Astrocyte (in vitro differentiated cells and primary cell): Measurements from ENCODE around the gene OSBPL3. TPM values are rescaled to one million over a fixed set of nuclear protein-coding genes. Genes with fewer than 3 reads are reported as not detected.

Experiments
- DNase-seq: peaks from one replicate; pipeline ENCODE4 v3.0.0-alpha.2; 2010; ENCODE audit warnings: low read depth
- FAIRE-seq: peaks from 2 replicates; lab custom pipeline; 2011; peaks lifted over from hg19 to GRCh38; lab: Jason Lieb, UNC
- H2AFZ ChIP-seq: 2 replicates; pipeline ENCODE4 v1.6.0; 2012; ENCODE audit warnings: low read depth, low read length, inconsistent platforms
- H3K27ac ChIP-seq: 2 replicates; pipeline ENCODE4 v1.5.1; 2011; ENCODE audit warnings: low read depth, low read length, inconsistent platforms
- H3K27me3 ChIP-seq: 2 replicates; pipeline ENCODE4 v1.6.0; 2011; ENCODE audit warnings: low read length, inconsistent platforms; ENCODE audit not compliant: insufficient read depth
- H3K36me3 ChIP-seq: 2 replicates; pipeline ENCODE4 v1.5.1; 2011; ENCODE audit warnings: low read length, inconsistent platforms; ENCODE audit not compliant: insufficient read depth
- H3K4me1 ChIP-seq: 2 replicates; pipeline ENCODE4 v1.5.1; 2011; ENCODE audit warnings: low read length, inconsistent platforms; ENCODE audit not compliant: insufficient read depth
- H3K4me2 ChIP-seq: 2 replicates; pipeline ENCODE4 v1.6.0; 2012; ENCODE audit warnings: low read length, inconsistent platforms
- H3K4me3 ChIP-seq: 2 replicates; pipeline ENCODE4 v1.5.1; 2011; ENCODE audit warnings: low read depth, mild to moderate bottlenecking, low read length, inconsistent platforms; ENCODE audit not compliant: insufficient read depth
- H3K79me2 ChIP-seq: 2 replicates; pipeline ENCODE4 v1.6.0; 2012; ENCODE audit warnings: mild to moderate bottlenecking, low read length, inconsistent platforms; ENCODE audit not compliant: insufficient read depth
- H3K9ac ChIP-seq: 2 replicates; pipeline ENCODE4 v1.6.0; 2012; ENCODE audit warnings: mild to moderate bottlenecking, low read length, inconsistent platforms
- H3K9me3 ChIP-seq: 2 replicates; pipeline ENCODE4 v1.5.1; 2012; ENCODE audit warnings: low read depth, mild to moderate bottlenecking, low read length, inconsistent platforms; ENCODE audit not compliant: insufficient read depth
- H4K20me1 ChIP-seq: 2 replicates; pipeline ENCODE4 v1.6.0; 2012; ENCODE audit warnings: low read length, inconsistent platforms; ENCODE audit not compliant: insufficient read depth
- H3K27ac Mint-ChIP-seq: one replicate; pipeline ENCODE4 v1.8.0; 2021; ENCODE audit warnings: mild to moderate bottlenecking, mixed read lengths; ENCODE audit not compliant: unreplicated experiment
- H3K27me3 Mint-ChIP-seq: one replicate; pipeline ENCODE4 v1.8.0; 2021; ENCODE audit warnings: low read depth, mixed read lengths; ENCODE audit not compliant: unreplicated experiment
- H3K36me3 Mint-ChIP-seq: one replicate; pipeline ENCODE4 v1.8.0; 2021; ENCODE audit warnings: low read depth, mixed read lengths; ENCODE audit not compliant: unreplicated experiment
- H3K4me1 Mint-ChIP-seq: one replicate; pipeline ENCODE4 v1.8.0; 2021; ENCODE audit warnings: low read depth, mixed read lengths; ENCODE audit not compliant: unreplicated experiment
- H3K4me3 Mint-ChIP-seq: one replicate; pipeline ENCODE4 v1.8.0; 2021; ENCODE audit warnings: mild to moderate bottlenecking, moderate library complexity, mixed read lengths; ENCODE audit not compliant: unreplicated experiment
- H3K9me3 Mint-ChIP-seq: one replicate; pipeline ENCODE4 v1.8.0; 2021; ENCODE audit warnings: mild to moderate bottlenecking, mixed read lengths; ENCODE audit not compliant: unreplicated experiment
- EZH2 ChIP-seq: IDR thresholded peaks from 2 replicates; pipeline ENCODE4 v1.6.1; 2012; ENCODE audit warnings: mild to moderate bottlenecking, low read length, inconsistent platforms; ENCODE audit not compliant: insufficient read depth
- total RNA-seq: library from RNA; stranded (reverse); gene quantifications from 2 replicates; pipeline ENCODE4 v1.2.1, GENCODE V29; 2021
- TF ChIP-seq, protein P1 (sequence below): IDR thresholded peaks from 2 replicates; pipeline ENCODE4 v1.5.1; 2011; ENCODE audit warnings: low read depth, mild to moderate bottlenecking, inconsistent platforms, low read length, moderate library complexity; ENCODE audit not compliant: insufficient read depth

The OSBPL3 gene
- total RNA-seq, 1 donor from 2014 or later, result 62.9 TPM

GRCh38 chr7:24821754-24822054 is 158.3 kb downstream of the OSBPL3 start:
- H3K79me2 ChIP-seq, result no peaks in the 10 kb centered on the region
- H4K20me1 ChIP-seq, result no peaks in the 10 kb centered on the region
- peak overlapping the region; percentile 80 for H3K9ac ChIP-seq
- peaks cover 4% of the 10 kb centered on the region for H3K36me3 ChIP-seq
- H3K27ac Mint-ChIP-seq, result peak overlapping the region; percentile 96
- H3K9me3 ChIP-seq, result no peaks in the 10 kb centered on the region
- H3K27me3 ChIP-seq, result no peaks in the 10 kb centered on the region
- FAIRE-seq, result no peak
- H3K4me3 ChIP-seq, result no peak overlapping the region
- TF ChIP-seq EZH2, result no peak
- TF ChIP-seq, protein P1, sequence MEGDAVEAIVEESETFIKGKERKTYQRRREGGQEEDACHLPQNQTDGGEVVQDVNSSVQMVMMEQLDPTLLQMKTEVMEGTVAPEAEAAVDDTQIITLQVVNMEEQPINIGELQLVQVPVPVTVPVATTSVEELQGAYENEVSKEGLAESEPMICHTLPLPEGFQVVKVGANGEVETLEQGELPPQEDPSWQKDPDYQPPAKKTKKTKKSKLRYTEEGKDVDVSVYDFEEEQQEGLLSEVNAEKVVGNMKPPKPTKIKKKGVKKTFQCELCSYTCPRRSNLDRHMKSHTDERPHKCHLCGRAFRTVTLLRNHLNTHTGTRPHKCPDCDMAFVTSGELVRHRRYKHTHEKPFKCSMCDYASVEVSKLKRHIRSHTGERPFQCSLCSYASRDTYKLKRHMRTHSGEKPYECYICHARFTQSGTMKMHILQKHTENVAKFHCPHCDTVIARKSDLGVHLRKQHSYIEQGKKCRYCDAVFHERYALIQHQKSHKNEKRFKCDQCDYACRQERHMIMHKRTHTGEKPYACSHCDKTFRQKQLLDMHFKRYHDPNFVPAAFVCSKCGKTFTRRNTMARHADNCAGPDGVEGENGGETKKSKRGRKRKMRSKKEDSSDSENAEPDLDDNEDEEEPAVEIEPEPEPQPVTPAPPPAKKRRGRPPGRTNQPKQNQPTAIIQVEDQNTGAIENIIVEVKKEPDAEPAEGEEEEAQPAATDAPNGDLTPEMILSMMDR, result no peak
- H3K27ac ChIP-seq, result peak overlapping the region; percentile 96
- peak overlapping the region; percentile 74 for H3K4me2 ChIP-seq
- H3K9me3 Mint-ChIP-seq, result no peaks in the 10 kb centered on the region
- H3K4me1 Mint-ChIP-seq, result peaks cover 38% of the 10 kb centered on the region
- peaks cover 3% of the 10 kb centered on the region for H3K36me3 Mint-ChIP-seq
- no peaks in the 10 kb centered on the region for H3K27me3 Mint-ChIP-seq
- peak overlapping the region; percentile 5 for H3K4me3 Mint-ChIP-seq
- peaks cover 40% of the 10 kb centered on the region for H3K4me1 ChIP-seq
- DNase-seq, result no peak
- peak overlapping the region; percentile 1 for H2AFZ ChIP-seq

- H2AFZ ChIP-seq, result peak overlapping the region; percentile 1
- no peak overlapping the region for H3K4me3 ChIP-seq
- DNase-seq (peak; percentile 98), FAIRE-seq (peak; percentile 71)
- H3K79me2 ChIP-seq, result no peaks in the 10 kb centered on the region
- no peaks in the 10 kb centered on the region for H4K20me1 ChIP-seq
- H3K4me1 ChIP-seq, result peaks cover 35% of the 10 kb centered on the region
- H3K9ac ChIP-seq, result peak overlapping the region; percentile 80
- H3K9me3 ChIP-seq, result no peaks in the 10 kb centered on the region
- peak overlapping the region; percentile 74 for H3K4me2 ChIP-seq
- Mint-ChIP-seq H3K4me1 (peaks cover 33% of the 10 kb centered on the region), H3K27me3 (no peaks in the 10 kb centered on the region), H3K4me3 (peak overlapping the region; percentile 5), H3K9me3 (no peaks in the 10 kb centered on the region), H3K27ac (peak overlapping the region; percentile 96), H3K36me3 (peaks cover 3% of the 10 kb centered on the region)
- no peak for TF ChIP-seq EZH2
- TF ChIP-seq, protein P1, result peak; percentile 20
- peaks cover 4% of the 10 kb centered on the region for H3K36me3 ChIP-seq
- no peaks in the 10 kb centered on the region for H3K27me3 ChIP-seq
- H3K27ac ChIP-seq, result peak overlapping the region; percentile 96
Measured at GRCh38 chr7:24821045-24821753, 158.8 kb downstream of the OSBPL3 start.

GRCh38 chr7:24820730-24821044 is 159.3 kb downstream of the OSBPL3 start:
- H3K36me3 ChIP-seq, result peaks cover 5% of the 10 kb centered on the region
- DNase-seq (no peak), FAIRE-seq (no peak)
- peaks cover 30% of the 10 kb centered on the region for H3K4me1 ChIP-seq
- H3K4me3 ChIP-seq, result no peak overlapping the region
- no peak overlapping the region for H2AFZ ChIP-seq
- no peaks in the 10 kb centered on the region for H3K79me2 ChIP-seq
- H3K27me3 Mint-ChIP-seq, result no peaks in the 10 kb centered on the region
- peak overlapping the region; percentile 74 for H3K4me2 ChIP-seq
- peak overlapping the region; percentile 96 for H3K27ac Mint-ChIP-seq
- no peaks in the 10 kb centered on the region for H3K9me3 ChIP-seq
- peaks cover 28% of the 10 kb centered on the region for H3K4me1 Mint-ChIP-seq
- peak overlapping the region; percentile 96 for H3K27ac ChIP-seq
- TF ChIP-seq, protein P1, result no peak
- TF ChIP-seq EZH2, result no peak
- H3K9ac ChIP-seq, result peak overlapping the region; percentile 80
- H4K20me1 ChIP-seq, result no peaks in the 10 kb centered on the region
- H3K4me3 Mint-ChIP-seq, result no peak overlapping the region
- peaks cover 3% of the 10 kb centered on the region for H3K36me3 Mint-ChIP-seq
- no peaks in the 10 kb centered on the region for H3K9me3 Mint-ChIP-seq
- no peaks in the 10 kb centered on the region for H3K27me3 ChIP-seq
